Measurements from ENCODE around the gene TEP1.
"Not testable (repeated sequence)": the region's sequence is repeated elsewhere in the genome, so short reads cannot be mapped to it uniquely, and the experiment has no call there.

TEP1 gene

DNA sequence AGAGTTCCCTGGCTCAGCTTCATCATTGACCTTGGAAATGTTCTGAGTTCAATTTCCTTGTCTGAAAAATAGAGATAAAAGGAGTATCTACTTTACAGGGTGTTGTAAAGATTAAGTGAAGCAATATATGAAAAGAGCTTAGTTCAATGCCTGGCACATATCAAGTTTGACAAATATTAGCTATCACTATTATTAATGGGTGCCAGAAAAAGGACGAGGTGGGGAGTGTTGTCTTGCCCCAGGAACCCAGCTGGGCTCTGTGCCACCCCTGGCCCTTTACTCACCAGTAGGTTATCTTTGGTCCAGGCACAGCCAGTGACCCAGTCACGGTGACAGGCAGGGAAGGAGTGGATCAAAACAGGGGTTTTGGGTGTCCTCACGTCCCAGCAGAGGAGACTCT lies 37.8 kb downstream of the TEP1 start:
- 84 to 93% methylated on average over 1 to 3 of the region's 3 CpGs for WGBS, 2 experiments (ENCODE audit: insufficient coverage in 2 of 2)
- no peak overlapping the region for H3K27ac ChIP-seq (ENCODE audit: low read depth, low read length, severe bottlenecking)
- no peaks in the 10 kb centered on the region for H3K4me1 ChIP-seq (ENCODE audit: control insufficient read depth, insufficient read depth, low read length, poor library complexity, severe bottlenecking)
- peaks cover 94% of the 10 kb centered on the region for H3K36me3 ChIP-seq (ENCODE audit: control insufficient read depth, insufficient read depth, low read length)
- H3K4me3 ChIP-seq (ENCODE audit: extremely low read depth, insufficient read depth, low read length, poor library complexity, severe bottlenecking), result no peak overlapping the region
- no peaks in the 10 kb centered on the region for H3K9me3 ChIP-seq (ENCODE audit: control insufficient read depth, low read length)

DNA sequence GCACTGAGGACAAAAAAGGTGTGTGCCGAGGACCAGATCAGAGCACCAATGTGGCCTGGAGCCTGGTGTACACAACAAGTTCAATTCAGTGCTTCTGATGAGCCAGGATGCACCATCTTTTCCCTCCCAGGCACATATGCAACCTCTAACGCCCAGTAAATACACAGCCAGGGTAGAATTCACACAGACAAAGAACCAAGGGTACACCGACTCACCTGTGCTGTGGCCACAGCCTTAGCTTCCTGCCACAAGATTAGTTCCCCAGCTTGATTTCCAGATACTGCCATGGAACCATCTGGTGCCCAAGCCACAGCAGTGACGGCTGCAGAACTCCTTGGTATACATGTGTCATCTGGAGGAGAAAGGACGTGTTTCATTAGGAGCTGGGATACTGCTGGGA lies 40.5 kb downstream of the TEP1 start:
- Histone ChIP-seq H3K4me3 (ENCODE audit: extremely low read depth, insufficient read depth, low read length, poor library complexity, severe bottlenecking) (no peak overlapping the region), H3K4me1 (ENCODE audit: control insufficient read depth, insufficient read depth, low read length, poor library complexity, severe bottlenecking) (no peaks in the 10 kb centered on the region), H3K36me3 (ENCODE audit: control insufficient read depth, insufficient read depth, low read length) (peaks cover 90% of the 10 kb centered on the region), H3K9me3 (ENCODE audit: control insufficient read depth, low read length) (no peaks in the 10 kb centered on the region), H3K27ac (ENCODE audit: low read depth, low read length, severe bottlenecking) (no peak overlapping the region)
- WGBS, 2 experiments (ENCODE audit: insufficient coverage in 2 of 2), result 94 to 97% methylated on average over 5 of the region's 5 CpGs

DNA sequence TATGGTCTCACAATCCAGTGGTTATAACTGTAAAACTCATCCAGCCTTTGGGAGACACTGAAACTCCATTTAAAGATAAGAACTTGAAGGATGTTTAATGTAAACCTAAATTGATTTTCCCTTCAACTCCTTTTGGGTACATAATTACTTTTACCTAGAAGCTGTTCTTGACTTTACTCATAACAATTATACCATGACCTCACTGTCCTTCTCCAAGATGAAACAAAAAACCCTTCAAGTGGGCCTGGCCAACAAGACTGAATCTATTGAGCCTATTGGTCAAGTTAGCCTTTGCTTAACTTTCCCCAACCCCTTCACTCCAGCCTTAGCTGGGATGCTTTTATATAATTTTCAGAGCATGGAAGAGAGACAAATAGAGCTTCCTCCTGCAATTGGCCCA lies 47.4 kb downstream of the TEP1 start:
- Histone ChIP-seq H3K36me3 (ENCODE audit: control insufficient read depth, insufficient read depth, low read length) (peaks cover 67% of the 10 kb centered on the region), H3K27ac (ENCODE audit: low read depth, low read length, severe bottlenecking) (no peak overlapping the region), H3K9me3 (ENCODE audit: control insufficient read depth, low read length) (no peaks in the 10 kb centered on the region), H3K4me3 (ENCODE audit: extremely low read depth, insufficient read depth, low read length, poor library complexity, severe bottlenecking) (no peak overlapping the region), H3K4me1 (ENCODE audit: control insufficient read depth, insufficient read depth, low read length, poor library complexity, severe bottlenecking) (no peaks in the 10 kb centered on the region)

DNA sequence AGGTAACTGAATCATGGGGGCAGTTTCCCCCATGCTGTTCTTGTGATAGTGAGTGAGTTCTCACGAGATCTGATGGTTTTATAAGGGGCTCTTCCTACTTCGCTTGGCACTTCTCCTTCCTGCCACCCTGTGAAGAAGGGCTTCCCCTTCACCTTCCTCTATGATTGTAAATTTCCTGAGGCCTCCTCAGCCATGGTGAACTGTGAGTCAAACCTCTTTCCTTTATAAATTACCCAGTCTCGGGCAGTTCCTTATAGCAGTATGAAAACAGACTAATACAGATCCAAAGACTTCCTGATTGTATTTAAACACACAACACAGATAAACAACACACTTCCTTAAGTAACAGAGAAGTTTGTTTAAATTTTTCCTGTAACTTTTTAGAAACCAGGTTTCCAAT lies 54.8 kb downstream of the TEP1 start:
- WGBS, 2 experiments (ENCODE audit: insufficient coverage in 2 of 2), result 90 to 100% methylated on average over 2 of the region's 3 CpGs
- not testable (repeated sequence) for H3K27ac ChIP-seq (ENCODE audit: low read depth, low read length, severe bottlenecking); H3K9me3 ChIP-seq (ENCODE audit: control insufficient read depth, low read length); H3K4me1 ChIP-seq (ENCODE audit: control insufficient read depth, insufficient read depth, low read length, poor library complexity, severe bottlenecking); H3K4me3 ChIP-seq (ENCODE audit: extremely low read depth, insufficient read depth, low read length, poor library complexity, severe bottlenecking)
- peaks cover 78% of the 10 kb centered on the region for H3K36me3 ChIP-seq (ENCODE audit: control insufficient read depth, insufficient read depth, low read length)

DNA sequence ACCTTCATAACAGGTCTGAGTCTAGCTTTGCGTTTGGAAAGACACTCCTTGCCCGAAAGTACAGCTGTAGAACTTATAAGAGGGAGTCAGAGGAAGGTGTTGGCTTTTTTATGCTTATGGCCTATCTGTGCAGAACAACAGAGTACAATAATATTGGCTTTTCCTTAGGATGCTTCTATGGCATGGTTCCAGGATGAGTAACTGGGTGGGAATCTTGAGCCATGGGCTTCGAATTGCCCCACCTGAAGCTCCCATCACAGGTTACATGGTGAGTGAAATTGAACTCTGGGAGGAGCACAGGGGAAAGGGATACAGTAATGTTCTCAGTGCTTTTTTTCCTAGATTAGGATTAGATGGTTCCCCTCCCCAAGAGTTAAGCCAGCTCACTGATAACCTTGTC lies 56.9 kb downstream of the TEP1 start:
- H3K9me3 ChIP-seq (ENCODE audit: control insufficient read depth, low read length), result no peaks in the 10 kb centered on the region
- H3K27ac ChIP-seq (ENCODE audit: low read depth, low read length, severe bottlenecking), result no peak overlapping the region
- peaks cover 91% of the 10 kb centered on the region for H3K36me3 ChIP-seq (ENCODE audit: control insufficient read depth, insufficient read depth, low read length)
- no peak overlapping the region for H3K4me3 ChIP-seq (ENCODE audit: extremely low read depth, insufficient read depth, low read length, poor library complexity, severe bottlenecking)
- H3K4me1 ChIP-seq (ENCODE audit: control insufficient read depth, insufficient read depth, low read length, poor library complexity, severe bottlenecking), result no peaks in the 10 kb centered on the region
- 90 to 92% methylated on average over 2 to 3 of the region's 3 CpGs for WGBS, 2 experiments (ENCODE audit: insufficient coverage in 2 of 2)

DNA sequence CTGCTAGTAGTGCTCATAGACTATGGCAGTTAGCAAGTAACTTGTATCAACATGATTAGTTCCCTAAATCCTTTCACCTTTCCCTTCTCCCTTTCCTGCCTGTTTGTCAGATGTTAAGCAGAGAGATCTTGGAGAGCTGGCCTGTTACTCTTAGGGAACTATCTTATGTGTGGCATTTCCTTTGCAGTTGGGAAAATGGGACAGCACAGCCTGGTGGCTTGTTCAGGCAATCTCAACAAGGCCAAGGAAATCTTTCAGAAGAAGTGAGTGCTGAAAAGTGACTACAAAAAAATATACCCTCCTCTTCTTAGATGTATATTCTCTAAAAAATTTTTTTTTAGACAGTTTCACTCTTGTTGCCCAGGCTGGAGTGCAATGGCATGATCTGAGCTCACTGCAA lies 62.4 kb downstream of the TEP1 start:
- H3K36me3 ChIP-seq (ENCODE audit: control insufficient read depth, insufficient read depth, low read length), result peaks cover 92% of the 10 kb centered on the region
- H3K9me3 ChIP-seq (ENCODE audit: control insufficient read depth, low read length), result no peaks in the 10 kb centered on the region
- H3K27ac ChIP-seq (ENCODE audit: low read depth, low read length, severe bottlenecking), result no peak overlapping the region
- H3K4me1 ChIP-seq (ENCODE audit: control insufficient read depth, insufficient read depth, low read length, poor library complexity, severe bottlenecking), result no peaks in the 10 kb centered on the region
- no peak overlapping the region for H3K4me3 ChIP-seq (ENCODE audit: extremely low read depth, insufficient read depth, low read length, poor library complexity, severe bottlenecking)

DNA sequence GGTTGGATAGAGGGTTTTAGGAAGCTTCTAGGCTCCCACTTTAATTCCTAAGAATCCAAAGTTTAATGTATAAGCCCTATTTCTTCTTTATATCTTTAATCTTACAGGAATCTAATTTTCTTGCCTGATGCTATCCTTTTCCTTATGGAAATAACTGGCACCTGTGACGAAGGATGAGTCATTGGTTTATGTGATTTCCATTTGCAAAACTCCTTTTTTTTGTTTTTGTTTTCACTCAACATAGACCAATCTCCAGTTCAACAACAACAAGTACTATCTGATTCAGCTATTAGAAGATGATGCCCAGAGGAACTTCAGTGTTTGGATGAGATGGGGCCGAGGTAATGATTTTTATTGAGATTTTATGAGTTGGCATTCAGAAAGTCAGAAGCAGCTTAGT lies 63.0 kb downstream of the TEP1 start:
- no peak overlapping the region for H3K27ac ChIP-seq (ENCODE audit: low read depth, low read length, severe bottlenecking)
- H3K4me3 ChIP-seq (ENCODE audit: extremely low read depth, insufficient read depth, low read length, poor library complexity, severe bottlenecking), result no peak overlapping the region
- 88 to 100% methylated on average over 1 of the region's 2 CpGs for WGBS, 2 experiments (ENCODE audit: insufficient coverage in 2 of 2)
- no peaks in the 10 kb centered on the region for H3K4me1 ChIP-seq (ENCODE audit: control insufficient read depth, insufficient read depth, low read length, poor library complexity, severe bottlenecking)
- H3K36me3 ChIP-seq (ENCODE audit: control insufficient read depth, insufficient read depth, low read length), result peaks cover 93% of the 10 kb centered on the region
- H3K9me3 ChIP-seq (ENCODE audit: control insufficient read depth, low read length), result no peaks in the 10 kb centered on the region

DNA sequence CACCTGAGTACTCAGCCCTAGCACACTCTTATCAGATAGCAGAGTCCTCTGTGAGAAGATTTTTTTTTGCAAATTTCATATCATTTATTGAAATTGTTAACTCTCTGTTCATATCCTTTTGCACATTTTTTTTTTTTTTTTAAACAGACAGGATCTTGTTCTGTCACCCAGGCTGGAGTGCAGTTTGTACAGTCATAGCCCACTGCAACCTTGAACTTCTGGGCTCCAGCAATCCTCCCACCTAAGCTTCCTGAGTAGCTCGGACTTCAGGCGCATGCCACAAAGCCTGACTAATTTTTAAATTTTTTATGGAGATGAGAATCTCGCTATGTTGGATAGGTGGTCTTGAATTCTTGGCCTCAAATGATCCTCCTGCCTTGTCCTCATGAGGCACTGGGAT lies 65.6 kb downstream of the TEP1 start:
- H3K27ac ChIP-seq (ENCODE audit: low read depth, low read length, severe bottlenecking), result no peak overlapping the region
- H3K4me3 ChIP-seq (ENCODE audit: extremely low read depth, insufficient read depth, low read length, poor library complexity, severe bottlenecking), result no peak overlapping the region
- peaks cover 3% of the 10 kb centered on the region for H3K4me1 ChIP-seq (ENCODE audit: control insufficient read depth, insufficient read depth, low read length, poor library complexity, severe bottlenecking)
- H3K36me3 ChIP-seq (ENCODE audit: control insufficient read depth, insufficient read depth, low read length), result peaks cover 73% of the 10 kb centered on the region
- WGBS, 2 experiments (ENCODE audit: insufficient coverage in 2 of 2), result 100% methylated on average over 1 of the region's 3 CpGs
- H3K9me3 ChIP-seq (ENCODE audit: control insufficient read depth, low read length), result no peaks in the 10 kb centered on the region

DNA sequence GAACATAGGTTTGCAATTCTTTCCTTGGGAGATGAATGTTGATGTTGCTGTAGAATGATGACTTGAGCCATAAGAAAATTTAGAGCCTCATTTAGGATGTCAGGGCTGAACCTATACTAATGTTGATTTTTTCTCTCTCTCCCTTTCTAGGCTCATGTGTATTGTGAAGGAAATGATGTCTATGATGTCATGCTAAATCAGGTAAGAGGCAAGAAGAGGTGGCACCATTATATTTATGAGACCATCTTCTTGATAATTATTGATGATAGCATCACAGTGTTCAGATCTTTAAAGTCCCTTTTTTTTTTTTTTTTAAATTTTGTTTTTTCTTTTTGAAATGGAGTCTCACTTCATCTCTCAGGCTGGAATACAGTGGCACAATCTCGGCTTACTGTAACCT lies 66.6 kb downstream of the TEP1 start:
- Histone ChIP-seq H3K4me3 (ENCODE audit: extremely low read depth, insufficient read depth, low read length, poor library complexity, severe bottlenecking) (no peak overlapping the region), H3K27ac (ENCODE audit: low read depth, low read length, severe bottlenecking) (no peak overlapping the region), H3K4me1 (ENCODE audit: control insufficient read depth, insufficient read depth, low read length, poor library complexity, severe bottlenecking) (peaks cover 3% of the 10 kb centered on the region), H3K36me3 (ENCODE audit: control insufficient read depth, insufficient read depth, low read length) (peaks cover 65% of the 10 kb centered on the region), H3K9me3 (ENCODE audit: control insufficient read depth, low read length) (no peaks in the 10 kb centered on the region)
- WGBS, 2 experiments (ENCODE audit: insufficient coverage in 2 of 2), result 89% methylated on average over 1 of the region's 1 CpG; no CpG with 5 or more reads in 1 of the 2 experiments

DNA sequence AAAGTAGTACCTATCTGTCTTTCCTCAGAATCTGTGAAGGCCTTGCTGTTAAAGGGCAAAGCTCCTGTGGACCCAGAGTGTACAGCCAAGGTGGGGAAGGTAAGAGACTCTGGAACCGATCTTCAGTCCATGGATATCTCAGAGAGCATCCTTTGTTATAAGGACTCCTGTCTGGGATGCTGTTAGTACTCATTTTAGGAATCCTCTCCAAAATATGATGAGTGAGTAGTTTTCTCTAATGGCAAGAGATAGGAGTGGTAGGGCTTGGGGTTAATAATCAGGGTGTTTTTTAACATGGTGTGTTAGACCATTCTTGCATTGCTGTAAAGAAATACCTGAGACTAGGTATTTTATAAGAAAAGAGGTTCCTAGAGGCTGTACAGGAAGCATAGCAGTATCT lies 67.9 kb downstream of the TEP1 start:
- no peak overlapping the region for H3K4me3 ChIP-seq (ENCODE audit: extremely low read depth, insufficient read depth, low read length, poor library complexity, severe bottlenecking)
- peaks cover 3% of the 10 kb centered on the region for H3K4me1 ChIP-seq (ENCODE audit: control insufficient read depth, insufficient read depth, low read length, poor library complexity, severe bottlenecking)
- no peaks in the 10 kb centered on the region for H3K9me3 ChIP-seq (ENCODE audit: control insufficient read depth, low read length)
- WGBS, 2 experiments (ENCODE audit: insufficient coverage in 2 of 2), result 100% methylated on average over 1 of the region's 1 CpG; no CpG with 5 or more reads in 1 of the 2 experiments
- peaks cover 52% of the 10 kb centered on the region for H3K36me3 ChIP-seq (ENCODE audit: control insufficient read depth, insufficient read depth, low read length)
- no peak overlapping the region for H3K27ac ChIP-seq (ENCODE audit: low read depth, low read length, severe bottlenecking)

DNA sequence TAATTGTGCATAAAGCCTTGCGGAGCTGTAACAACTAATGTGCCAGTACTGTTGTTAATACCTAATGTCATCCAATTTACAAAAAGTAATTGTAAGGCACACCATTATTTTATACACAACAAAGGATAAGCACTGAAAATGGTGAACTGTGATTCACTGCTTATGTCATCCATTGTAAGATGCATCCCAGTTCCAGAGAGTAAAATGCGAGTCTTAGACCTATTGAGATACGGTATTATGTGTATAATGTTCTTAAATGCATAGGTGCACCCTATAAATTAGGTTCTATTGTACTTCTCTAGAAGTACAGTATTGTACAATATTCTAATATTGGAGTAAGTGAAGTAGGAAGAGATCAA lies 69.5 kb downstream of the TEP1 start:
- no CpG with 5 or more reads among the region's 3 CpGs for WGBS, 2 experiments (ENCODE audit: insufficient coverage in 2 of 2)
- no peaks in the 10 kb centered on the region for H3K9me3 ChIP-seq (ENCODE audit: control insufficient read depth, low read length)
- H3K36me3 ChIP-seq (ENCODE audit: control insufficient read depth, insufficient read depth, low read length), result peaks cover 37% of the 10 kb centered on the region
- peak overlapping the region; percentile 85 for H3K4me3 ChIP-seq (ENCODE audit: extremely low read depth, insufficient read depth, low read length, poor library complexity, severe bottlenecking)
- peaks cover 3% of the 10 kb centered on the region for H3K4me1 ChIP-seq (ENCODE audit: control insufficient read depth, insufficient read depth, low read length, poor library complexity, severe bottlenecking)
- H3K27ac ChIP-seq (ENCODE audit: low read depth, low read length, severe bottlenecking), result peak overlapping the region; percentile 99
